ENCODE measurements around the gene ADAMTS12. TPM values are rescaled to one million over a fixed set of nuclear protein-coding genes. Genes with fewer than 3 reads are reported as not detected.
"Not testable (repeated sequence)": the region's sequence is repeated elsewhere in the genome, so short reads cannot be mapped to it uniquely, and the experiment has no call there.

The ADAMTS12 gene
- total RNA-seq, 1 donor from 2014 or later: 10.4 TPM

DNA sequence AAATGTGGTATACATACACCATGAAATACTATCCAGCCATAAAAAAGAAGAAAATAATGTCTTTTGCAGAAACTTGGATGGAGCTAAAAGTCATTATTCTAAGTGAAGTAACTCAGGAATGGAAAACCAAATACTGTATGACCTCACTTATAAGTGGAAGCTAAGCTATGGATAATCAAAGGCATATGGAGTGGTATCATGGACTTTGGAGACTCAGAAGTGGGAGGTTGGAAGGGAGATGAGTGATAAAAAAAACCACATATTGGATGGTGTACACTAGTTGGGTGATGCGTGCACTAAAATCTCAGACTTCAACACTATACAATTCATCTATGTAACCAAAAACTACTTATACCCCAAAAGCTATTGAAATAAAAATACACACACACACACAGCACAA lies 24.5 kb downstream of the ADAMTS12 start:
- Mint-ChIP-seq H3K9me3 (peaks cover 29% of the 10 kb centered on the region), H3K27me3 (ENCODE audit: low read depth) (no peaks in the 10 kb centered on the region), H3K4me1 (peaks cover 3% of the 10 kb centered on the region), H3K27ac (ENCODE audit: unreplicated experiment) (no peak overlapping the region), H3K4me3 (no peak overlapping the region), H3K36me3 (ENCODE audit: low read depth) (peaks cover 48% of the 10 kb centered on the region)
- no peak for DNase-seq (ENCODE audit: low read depth, low spot score)
- TF ChIP-seq, protein P1, sequence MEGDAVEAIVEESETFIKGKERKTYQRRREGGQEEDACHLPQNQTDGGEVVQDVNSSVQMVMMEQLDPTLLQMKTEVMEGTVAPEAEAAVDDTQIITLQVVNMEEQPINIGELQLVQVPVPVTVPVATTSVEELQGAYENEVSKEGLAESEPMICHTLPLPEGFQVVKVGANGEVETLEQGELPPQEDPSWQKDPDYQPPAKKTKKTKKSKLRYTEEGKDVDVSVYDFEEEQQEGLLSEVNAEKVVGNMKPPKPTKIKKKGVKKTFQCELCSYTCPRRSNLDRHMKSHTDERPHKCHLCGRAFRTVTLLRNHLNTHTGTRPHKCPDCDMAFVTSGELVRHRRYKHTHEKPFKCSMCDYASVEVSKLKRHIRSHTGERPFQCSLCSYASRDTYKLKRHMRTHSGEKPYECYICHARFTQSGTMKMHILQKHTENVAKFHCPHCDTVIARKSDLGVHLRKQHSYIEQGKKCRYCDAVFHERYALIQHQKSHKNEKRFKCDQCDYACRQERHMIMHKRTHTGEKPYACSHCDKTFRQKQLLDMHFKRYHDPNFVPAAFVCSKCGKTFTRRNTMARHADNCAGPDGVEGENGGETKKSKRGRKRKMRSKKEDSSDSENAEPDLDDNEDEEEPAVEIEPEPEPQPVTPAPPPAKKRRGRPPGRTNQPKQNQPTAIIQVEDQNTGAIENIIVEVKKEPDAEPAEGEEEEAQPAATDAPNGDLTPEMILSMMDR (conservative IDR thresholded peaks at IDR 0.05): no peak

DNA sequence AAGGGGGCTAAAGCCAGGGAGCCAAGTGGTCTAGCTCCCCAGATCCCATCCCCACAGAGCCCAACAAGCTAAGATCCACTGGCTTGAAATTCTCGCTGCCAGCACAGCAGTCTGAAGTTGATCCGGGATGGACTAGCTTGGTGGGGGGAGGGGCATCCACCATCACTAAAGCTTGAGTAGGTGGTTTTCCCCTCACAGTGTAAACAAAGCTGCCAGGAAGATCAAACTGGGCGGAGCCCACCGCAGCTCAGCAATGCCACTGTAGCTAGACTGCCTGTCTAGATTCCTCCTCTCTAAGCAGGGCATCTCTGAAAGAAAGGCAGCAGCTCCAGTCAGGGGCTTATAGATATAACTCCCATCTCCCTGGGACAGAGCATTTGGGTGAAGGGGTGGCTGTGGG lies 32.6 kb downstream of the ADAMTS12 start:
- H3K4me3 Mint-ChIP-seq; H3K27ac Mint-ChIP-seq (ENCODE audit: unreplicated experiment); DNase-seq (ENCODE audit: low read depth, low spot score); H3K27me3 Mint-ChIP-seq (ENCODE audit: low read depth); H3K36me3 Mint-ChIP-seq (ENCODE audit: low read depth); H3K9me3 Mint-ChIP-seq: not testable (repeated sequence)
- H3K4me1 Mint-ChIP-seq: peaks cover 35% of the 10 kb centered on the region

DNA sequence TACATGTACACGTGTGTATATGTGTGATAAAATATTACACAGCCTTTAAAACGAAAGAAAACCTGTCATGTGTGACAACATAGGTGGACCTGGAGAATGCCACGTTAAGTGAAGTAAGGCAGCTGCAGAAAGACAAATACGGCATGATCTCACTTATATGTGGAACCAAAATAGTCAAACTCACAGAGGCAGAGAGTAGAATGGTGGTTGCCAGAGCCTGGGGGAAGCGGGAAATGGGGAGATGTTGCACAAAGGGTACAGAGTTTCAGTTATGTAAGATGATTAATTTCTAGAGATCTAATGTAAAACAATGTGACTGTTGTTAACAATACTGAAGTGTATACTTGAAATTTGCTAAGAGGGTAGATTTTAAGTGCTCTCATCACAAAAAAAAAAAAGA lies 34.8 kb downstream of the ADAMTS12 start:
- no peaks in the 10 kb centered on the region for H3K9me3 Mint-ChIP-seq
- no peaks in the 10 kb centered on the region for H3K27me3 Mint-ChIP-seq (ENCODE audit: low read depth)
- TF ChIP-seq, protein P1 (conservative IDR thresholded peaks at IDR 0.05): no peak
- H3K27ac Mint-ChIP-seq (ENCODE audit: unreplicated experiment): no peak overlapping the region
- no peak for DNase-seq (ENCODE audit: low read depth, low spot score)
- peaks cover 53% of the 10 kb centered on the region for H3K4me1 Mint-ChIP-seq
- H3K4me3 Mint-ChIP-seq: no peak overlapping the region
- H3K36me3 Mint-ChIP-seq (ENCODE audit: low read depth): peaks cover 5% of the 10 kb centered on the region

- Mint-ChIP-seq H3K4me1 (peaks cover 58% of the 10 kb centered on the region), H3K27ac (ENCODE audit: unreplicated experiment) (peak overlapping the region; percentile 59), H3K27me3 (ENCODE audit: low read depth) (no peaks in the 10 kb centered on the region), H3K9me3 (no peaks in the 10 kb centered on the region), H3K4me3 (no peak overlapping the region), H3K36me3 (ENCODE audit: low read depth) (no peaks in the 10 kb centered on the region)
- TF ChIP-seq, protein P1 (conservative IDR thresholded peaks at IDR 0.05): no peak
- DNase-seq (ENCODE audit: low read depth, low spot score): no peak
Observed at GRCh38 chr5:33855396-33855795, 36.4 kb downstream of the ADAMTS12 start.

GRCh38 chr5:33854733-33855151 lies 37.0 kb downstream of the ADAMTS12 start:
- H3K36me3 Mint-ChIP-seq (ENCODE audit: low read depth): no peaks in the 10 kb centered on the region
- no peak for DNase-seq (ENCODE audit: low read depth, low spot score)
- H3K4me3 Mint-ChIP-seq: peak overlapping the region; percentile 6
- TF ChIP-seq, protein P1 (conservative IDR thresholded peaks at IDR 0.05): no peak
- peaks cover 65% of the 10 kb centered on the region for H3K4me1 Mint-ChIP-seq
- no peaks in the 10 kb centered on the region for H3K27me3 Mint-ChIP-seq (ENCODE audit: low read depth)
- no peaks in the 10 kb centered on the region for H3K9me3 Mint-ChIP-seq
- peak overlapping the region; percentile 73 for H3K27ac Mint-ChIP-seq (ENCODE audit: unreplicated experiment)

DNA sequence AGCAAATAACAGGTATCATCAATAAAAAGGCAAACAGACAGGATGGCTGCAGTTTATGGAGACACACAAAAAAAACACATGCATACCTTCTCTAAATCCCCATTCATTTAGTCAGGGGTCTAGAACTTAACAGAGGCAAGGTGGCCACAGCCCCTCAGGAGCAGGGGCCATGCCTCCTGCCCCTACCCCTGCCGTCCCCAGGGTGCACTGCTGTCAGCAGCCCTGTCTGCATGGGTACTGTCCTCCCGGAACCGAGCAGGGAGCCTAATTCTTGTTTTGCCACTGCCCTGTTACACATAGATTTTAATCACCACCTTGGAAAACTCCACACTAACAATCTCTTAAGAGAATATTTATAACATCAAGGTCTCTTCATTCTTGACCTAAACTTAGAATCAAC lies 39.0 kb downstream of the ADAMTS12 start:
- Mint-ChIP-seq H3K27ac (ENCODE audit: unreplicated experiment) (no peak overlapping the region), H3K27me3 (ENCODE audit: low read depth) (no peaks in the 10 kb centered on the region), H3K9me3 (no peaks in the 10 kb centered on the region), H3K4me3 (no peak overlapping the region), H3K36me3 (ENCODE audit: low read depth) (no peaks in the 10 kb centered on the region), H3K4me1 (peaks cover 60% of the 10 kb centered on the region)
- TF ChIP-seq, protein P1 (conservative IDR thresholded peaks at IDR 0.05): no peak
- no peak for DNase-seq (ENCODE audit: low read depth, low spot score)

Measured in neural crest cell (in vitro differentiated cells).